Measurements from ENCODE around the gene PSMB9.
"Not testable (repeated sequence)": the region's sequence is repeated elsewhere in the genome, so short reads cannot be mapped to it uniquely, and the experiment has no call there.

The PSMB9 gene

GRCh38 chr6:32853541-32854375 lies at the start of gene PSMB9, which contains the start of gene TAP1:
PSMB9 (plus strand) TSS chr6:32854192; CDS start chr6:32854230, 38 bp downstream.
TAP1 (minus strand) TSS chr6:32853704; CDS start chr6:32853636, 68 bp downstream.
- DNase-seq: peak; percentile 88 to 93

- not testable (repeated sequence) for DNase-seq
Measured at GRCh38 chr6:32805404-32805803, 48.6 kb upstream of the PSMB9 start.

GRCh38 chr6:32807020-32807580 lies 46.9 kb upstream of the PSMB9 start:
- no peak for DNase-seq

GRCh38 chr6:32809171-32809570 lies 44.8 kb upstream of the PSMB9 start:
- no peak for DNase-seq

- no peak for DNase-seq
Measured at GRCh38 chr6:32814145-32814544, 39.8 kb upstream of the PSMB9 start.

GRCh38 chr6:32815115-32815514 lies 38.9 kb upstream of the PSMB9 start:
- no peak for DNase-seq

- no peak for DNase-seq
Measured at GRCh38 chr6:32815996-32816395, 38.0 kb upstream of the PSMB9 start.

GRCh38 chr6:32816746-32817204 lies 37.2 kb upstream of the PSMB9 start, which contains the start of gene HLA-DOB:
HLA-DOB (minus strand) TSS chr6:32817002; CDS start chr6:32816951, 51 bp downstream.
- DNase-seq: no peak

- no peak for DNase-seq
Measured at GRCh38 chr6:32818867-32819266, 35.1 kb upstream of the PSMB9 start.

GRCh38 chr6:32819729-32820128 lies 34.3 kb upstream of the PSMB9 start:
- no peak for DNase-seq

- no peak for DNase-seq
Measured at GRCh38 chr6:32825966-32826365, 28.0 kb upstream of the PSMB9 start.

GRCh38 chr6:32827025-32827424 lies 27.0 kb upstream of the PSMB9 start:
- no peak for DNase-seq

- no peak for DNase-seq
Measured at GRCh38 chr6:32829495-32829894, 24.5 kb upstream of the PSMB9 start.

- DNase-seq: no peak
Measured at GRCh38 chr6:32830017-32830416, 24.0 kb upstream of the PSMB9 start.

- no peak for DNase-seq
Measured at GRCh38 chr6:32830936-32831335, 23.1 kb upstream of the PSMB9 start.

GRCh38 chr6:32832535-32832934 lies 21.5 kb upstream of the PSMB9 start:
- DNase-seq: no peak

GRCh38 chr6:32833664-32834063 lies 20.3 kb upstream of the PSMB9 start:
- DNase-seq: no peak

- no peak for DNase-seq
Measured at GRCh38 chr6:32835167-32835893, 18.7 kb upstream of the PSMB9 start.

GRCh38 chr6:32836873-32837272 lies 17.1 kb upstream of the PSMB9 start:
- DNase-seq: no peak

- DNase-seq: no peak
Measured at GRCh38 chr6:32837651-32838113, 16.3 kb upstream of the PSMB9 start.

GRCh38 chr6:32838114-32838958 lies 15.7 kb upstream of the PSMB9 start, which contains the start of gene TAP2:
TAP2 (minus strand) TSS chr6:32838739; CDS start chr6:32838233, 506 bp downstream.
- DNase-seq: peak; percentile 98

GRCh38 chr6:32839356-32839755 lies 14.6 kb upstream of the PSMB9 start:
- DNase-seq: no peak

Data from stimulated activated CD4-positive, alpha-beta T cell treated with anti-CD3 and anti-CD28 coated beads, Interleukin-2, amount 100 ng/mL, for 48 hours (primary cell).